Measurements from ENCODE around the gene HOXD11.

HOXD11 gene

GRCh38 chr2:176122683-176123410, 15.8 kb downstream of the HOXD11 start, which contains the start of gene HOXD9:
HOXD9 (plus strand) TSS chr2:176122719; CDS start chr2:176122769, 50 bp downstream.
- no peak for DNase-seq

- DNase-seq, result no peak
These were observed 16.5 kb downstream of the HOXD11 start for GRCh38 chr2:176123411-176124109.

- DNase-seq, result no peak
These were observed 17.2 kb downstream of the HOXD11 start for GRCh38 chr2:176124110-176124946.

GRCh38 chr2:176124947-176125771, 18.1 kb downstream of the HOXD11 start:
- DNase-seq, result no peak

- no peak for DNase-seq
These were observed 18.6 kb downstream of the HOXD11 start for GRCh38 chr2:176125772-176126054.

- DNase-seq, result peak; percentile 59
These were observed 20.1 kb downstream of the HOXD11 start for GRCh38 chr2:176126929-176127773.

GRCh38 chr2:176127774-176128072, 20.6 kb downstream of the HOXD11 start:
- DNase-seq, result no peak

GRCh38 chr2:176128172-176128981, 21.3 kb downstream of the HOXD11 start:
- DNase-seq, result no peak

- DNase-seq, result no peak
These were observed 22.1 kb downstream of the HOXD11 start, which contains the start of gene HOXD8 for GRCh38 chr2:176128982-176129796. HOXD8 (plus strand) TSS chr2:176129705; CDS start chr2:176130367, 662 bp downstream.

GRCh38 chr2:176129813-176130146, 22.7 kb downstream of the HOXD11 start:
- DNase-seq, result no peak

GRCh38 chr2:176130147-176130956, 23.3 kb downstream of the HOXD11 start:
- no peak for DNase-seq

- DNase-seq, result no peak
These were observed 24.1 kb downstream of the HOXD11 start for GRCh38 chr2:176130957-176131847.

- no peak for DNase-seq
These were observed 24.7 kb downstream of the HOXD11 start for GRCh38 chr2:176131848-176132158.

- peak; percentile 2 for DNase-seq
These were observed 25.4 kb downstream of the HOXD11 start for GRCh38 chr2:176132205-176133171.

GRCh38 chr2:176133389-176133788, 26.3 kb downstream of the HOXD11 start:
- no peak for DNase-seq

GRCh38 chr2:176134035-176134434, 27.0 kb downstream of the HOXD11 start:
- DNase-seq, result no peak

GRCh38 chr2:176135035-176135440, 28.0 kb downstream of the HOXD11 start:
- DNase-seq, result no peak
